ENCODE measurements around the gene RNF224. TPM values are rescaled to one million over a fixed set of nuclear protein-coding genes. Genes with fewer than 3 reads are reported as not detected.

RNF224 gene
- total and polyA plus RNA-seq, 4 donors: not detected

DNA sequence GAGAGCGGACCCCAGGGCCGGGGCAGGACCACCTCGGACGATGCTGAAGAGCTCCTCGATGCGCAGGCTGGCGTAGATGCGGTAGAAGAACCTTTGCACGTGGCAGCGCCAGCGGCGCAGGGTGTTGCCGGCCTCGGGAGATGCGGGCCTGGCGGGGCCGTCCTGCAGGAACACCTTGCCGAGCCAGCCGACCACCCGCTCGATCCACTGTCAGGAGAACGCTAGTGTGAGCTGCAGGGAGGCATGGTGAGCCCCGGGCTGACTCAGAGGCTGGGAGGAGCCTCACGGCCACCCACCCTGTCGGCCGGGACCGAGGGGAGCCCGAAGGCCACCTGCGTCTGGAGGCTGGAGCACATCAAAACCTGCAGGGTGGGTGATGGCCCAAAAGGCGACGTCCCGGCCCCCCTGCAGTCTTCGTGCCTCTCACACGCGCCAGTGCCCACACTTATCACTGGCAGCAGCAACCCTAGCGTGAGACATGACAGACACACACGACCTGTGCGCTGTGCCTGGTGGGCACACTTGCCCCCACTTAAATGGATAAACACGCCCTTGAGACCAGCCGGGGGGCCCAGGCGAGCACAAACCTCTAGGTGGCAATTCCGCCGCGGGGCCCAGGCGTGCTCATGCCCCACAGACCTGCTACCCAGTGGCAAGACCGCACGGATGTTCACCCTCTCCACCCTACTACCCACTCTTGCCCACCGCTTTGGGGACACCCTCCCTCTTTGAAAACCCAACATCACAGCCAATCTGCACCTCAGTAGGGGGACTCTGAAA is 42.2 kb upstream of the RNF224 start (continued):
- TF ChIP-seq HNF4G (IDR thresholded peaks at IDR 0.05) (no peak), JUND (IDR thresholded peaks at IDR 0.05) (no peak), TAF1 (conservative IDR thresholded peaks at IDR 0.05) (no peak), GABPA (IDR thresholded peaks at IDR 0.05 in 1 of 2, conservative IDR thresholded peaks at IDR 0.05 in 1 of 2) (no peak), FOXA1 (IDR thresholded peaks at IDR 0.05) (no peak), MAX (IDR thresholded peaks at IDR 0.05) (no peak), FOXA2 (IDR thresholded peaks at IDR 0.05) (no peak), EGR1 (IDR thresholded peaks at IDR 0.05; ENCODE audit: low read depth in 2 of 2) (no peak), HNF4A (conservative IDR thresholded peaks at IDR 0.05) (no peak)

DNA sequence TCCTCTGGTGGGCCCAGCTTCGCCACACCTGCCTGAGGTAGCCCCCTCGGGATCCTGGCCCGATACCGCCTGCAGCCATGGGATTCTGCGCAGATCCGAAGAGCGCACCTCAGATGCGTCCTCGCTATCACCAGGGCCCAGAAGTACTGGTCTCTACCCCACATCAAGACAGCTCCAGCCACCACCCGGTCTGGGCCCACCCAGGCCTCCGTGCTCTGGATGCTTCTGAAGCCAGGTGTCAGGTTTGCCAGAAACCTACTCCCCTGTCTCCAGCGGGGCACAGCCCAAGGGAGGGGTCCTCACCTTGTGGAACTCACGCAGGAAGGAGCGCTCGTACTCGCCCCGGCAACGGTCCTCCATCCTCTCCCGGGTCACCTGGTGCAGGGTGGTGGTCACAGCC is 41.4 kb upstream of the RNF224 start:
- WGBS: 93% methylated on average over 19 of the region's 19 CpGs
- Histone ChIP-seq H3K4me1 (ENCODE audit: control insufficient read depth in 4 of 4, insufficient read depth in 4 of 4, low read length in 3 of 4) (peaks cover 19 to 43% (median 38%) of the 10 kb centered on the region in 4 donors), H3K9ac (ENCODE audit: low read depth in 1 of 2, low read length in 2 of 2) (no peak overlapping the region), H3K27ac (ENCODE audit: low read depth in 1 of 2, low read length in 2 of 2) (no peak overlapping the region), H3K4me3 (ENCODE audit: low read depth in 1 of 3, low read length in 3 of 3) (no peak overlapping the region), H3K9me3 (ENCODE audit: control insufficient read depth in 4 of 4, low read length in 3 of 4) (no peaks in the 10 kb centered on the region), H3K36me3 (ENCODE audit: control insufficient read depth in 4 of 4, insufficient read depth in 3 of 4, low read depth in 1 of 4, low read length in 3 of 4) (peaks cover 9 to 50% (median 17%) of the 10 kb centered on the region in 4 donors), H3K27me3 (ENCODE audit: control insufficient read depth in 4 of 4, insufficient read depth in 4 of 4, low read length in 3 of 4) (no peaks in the 10 kb centered on the region)
- no peak for TF ChIP-seq EGR1 (IDR thresholded peaks at IDR 0.05; ENCODE audit: low read depth in 2 of 2)
- TF ChIP-seq, protein P1, sequence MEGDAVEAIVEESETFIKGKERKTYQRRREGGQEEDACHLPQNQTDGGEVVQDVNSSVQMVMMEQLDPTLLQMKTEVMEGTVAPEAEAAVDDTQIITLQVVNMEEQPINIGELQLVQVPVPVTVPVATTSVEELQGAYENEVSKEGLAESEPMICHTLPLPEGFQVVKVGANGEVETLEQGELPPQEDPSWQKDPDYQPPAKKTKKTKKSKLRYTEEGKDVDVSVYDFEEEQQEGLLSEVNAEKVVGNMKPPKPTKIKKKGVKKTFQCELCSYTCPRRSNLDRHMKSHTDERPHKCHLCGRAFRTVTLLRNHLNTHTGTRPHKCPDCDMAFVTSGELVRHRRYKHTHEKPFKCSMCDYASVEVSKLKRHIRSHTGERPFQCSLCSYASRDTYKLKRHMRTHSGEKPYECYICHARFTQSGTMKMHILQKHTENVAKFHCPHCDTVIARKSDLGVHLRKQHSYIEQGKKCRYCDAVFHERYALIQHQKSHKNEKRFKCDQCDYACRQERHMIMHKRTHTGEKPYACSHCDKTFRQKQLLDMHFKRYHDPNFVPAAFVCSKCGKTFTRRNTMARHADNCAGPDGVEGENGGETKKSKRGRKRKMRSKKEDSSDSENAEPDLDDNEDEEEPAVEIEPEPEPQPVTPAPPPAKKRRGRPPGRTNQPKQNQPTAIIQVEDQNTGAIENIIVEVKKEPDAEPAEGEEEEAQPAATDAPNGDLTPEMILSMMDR (IDR thresholded peaks at IDR 0.05; ENCODE audit: low read depth, low read length, missing input control): no peak
- no peak for TF ChIP-seq FOXA2 (IDR thresholded peaks at IDR 0.05)
- TF ChIP-seq, protein P2, sequence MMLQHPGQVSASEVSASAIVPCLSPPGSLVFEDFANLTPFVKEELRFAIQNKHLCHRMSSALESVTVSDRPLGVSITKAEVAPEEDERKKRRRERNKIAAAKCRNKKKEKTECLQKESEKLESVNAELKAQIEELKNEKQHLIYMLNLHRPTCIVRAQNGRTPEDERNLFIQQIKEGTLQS (IDR thresholded peaks at IDR 0.05): no peak
- TF ChIP-seq RXRA (IDR thresholded peaks at IDR 0.05): no peak
- TF ChIP-seq REST (IDR thresholded peaks at IDR 0.05): no peak
- no peak for TF ChIP-seq MAX (IDR thresholded peaks at IDR 0.05)
- DNase-seq (ENCODE audit: low spot score): no peak

- 54% methylated on average over 6 of the region's 6 CpGs for WGBS
- no peaks in the 10 kb centered on the region for H3K27me3 ChIP-seq (ENCODE audit: control insufficient read depth in 4 of 4, insufficient read depth in 4 of 4, low read length in 3 of 4)
- H3K27ac ChIP-seq (ENCODE audit: low read depth in 1 of 2, low read length in 2 of 2): no peak overlapping the region
- no peak for DNase-seq (ENCODE audit: low spot score)
- peaks cover 11 to 49% (median 17%) of the 10 kb centered on the region in 4 donors for H3K36me3 ChIP-seq (ENCODE audit: control insufficient read depth in 4 of 4, insufficient read depth in 3 of 4, low read depth in 1 of 4, low read length in 3 of 4)
- H3K9me3 ChIP-seq (ENCODE audit: control insufficient read depth in 4 of 4, low read length in 3 of 4): no peaks in the 10 kb centered on the region
- peaks cover 19 to 48% (median 40%) of the 10 kb centered on the region in 4 donors for H3K4me1 ChIP-seq (ENCODE audit: control insufficient read depth in 4 of 4, insufficient read depth in 4 of 4, low read length in 3 of 4)
- H3K4me3 ChIP-seq (ENCODE audit: low read depth in 1 of 3, low read length in 3 of 3): no peak overlapping the region
- H3K9ac ChIP-seq (ENCODE audit: low read depth in 1 of 2, low read length in 2 of 2): no peak overlapping the region
- TF ChIP-seq RAD21 (IDR thresholded peaks at IDR 0.05) (no peak), HNF4G (IDR thresholded peaks at IDR 0.05) (no peak), EGR1 (IDR thresholded peaks at IDR 0.05; ENCODE audit: low read depth in 2 of 2) (no peak), TAF1 (conservative IDR thresholded peaks at IDR 0.05) (no peak), GABPA (IDR thresholded peaks at IDR 0.05 in 1 of 2, conservative IDR thresholded peaks at IDR 0.05 in 1 of 2) (no peak), FOXA2 (IDR thresholded peaks at IDR 0.05) (no peak), RXRA (IDR thresholded peaks at IDR 0.05) (no peak), JUND (IDR thresholded peaks at IDR 0.05) (no peak), FOXA1 (IDR thresholded peaks at IDR 0.05) (no peak), SP1 (IDR thresholded peaks at IDR 0.05) (no peak)
- TF ChIP-seq, protein P2 (IDR thresholded peaks at IDR 0.05): no peak
- TF ChIP-seq, protein P1 (IDR thresholded peaks at IDR 0.05; ENCODE audit: low read depth, low read length, missing input control): no peak
- TF ChIP-seq, protein P3, sequence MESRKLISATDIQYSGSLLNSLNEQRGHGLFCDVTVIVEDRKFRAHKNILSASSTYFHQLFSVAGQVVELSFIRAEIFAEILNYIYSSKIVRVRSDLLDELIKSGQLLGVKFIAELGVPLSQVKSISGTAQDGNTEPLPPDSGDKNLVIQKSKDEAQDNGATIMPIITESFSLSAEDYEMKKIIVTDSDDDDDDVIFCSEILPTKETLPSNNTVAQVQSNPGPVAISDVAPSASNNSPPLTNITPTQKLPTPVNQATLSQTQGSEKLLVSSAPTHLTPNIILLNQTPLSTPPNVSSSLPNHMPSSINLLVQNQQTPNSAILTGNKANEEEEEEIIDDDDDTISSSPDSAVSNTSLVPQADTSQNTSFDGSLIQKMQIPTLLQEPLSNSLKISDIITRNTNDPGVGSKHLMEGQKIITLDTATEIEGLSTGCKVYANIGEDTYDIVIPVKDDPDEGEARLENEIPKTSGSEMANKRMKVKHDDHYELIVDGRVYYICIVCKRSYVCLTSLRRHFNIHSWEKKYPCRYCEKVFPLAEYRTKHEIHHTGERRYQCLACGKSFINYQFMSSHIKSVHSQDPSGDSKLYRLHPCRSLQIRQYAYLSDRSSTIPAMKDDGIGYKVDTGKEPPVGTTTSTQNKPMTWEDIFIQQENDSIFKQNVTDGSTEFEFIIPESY (IDR thresholded peaks at IDR 0.05): no peak
These were observed 40.9 kb upstream of the RNF224 start for GRCh38 chr9:137186385-137186784.
